IMR-90 (cell line): ENCODE data around the gene ODAD3. TPM values are rescaled to one million over a fixed set of nuclear protein-coding genes. Genes with fewer than 3 reads are reported as not detected.

ENCODE experiments used
- ATAC-seq: fragments of 200-7000 bp; cut with Tn5 transposase; 2 replicates; pipeline ENCODE4 v1.9.1; 2020; ENCODE audit warnings: low read depth, mild to moderate bottlenecking, moderate library complexity
- BruUV-seq: library from RNA; stranded (reverse); fragments of 400-500 nt; replicated peaks from 2 replicates; lab custom pipeline; 2021; lab: Mats Ljungman, UMichigan
- CTCF ChIA-PET: fragments of 300-600 bp; formaldehyde crosslinking; extraction: SDS; loops from one replicate; lab custom pipeline; 2021; ENCODE audit warnings: antibody characterized with exemption; lab: Yijun Ruan, JAX
- POLR2A ChIA-PET: fragments of 300-600 bp; sonication (Branson Sonifier 250); formaldehyde crosslinking; loops from one replicate; lab custom pipeline; 2022; ENCODE audit warnings: antibody characterized with exemption; ENCODE audit not compliant: unreplicated experiment; lab: Charles Lee
- DNase-seq: peaks from one replicate; pipeline ENCODE4 v3.0.0; 2013
- H2AFZ ChIP-seq: replicated peaks from 2 replicates; pipeline ENCODE3; 2013; ENCODE audit warnings: low read length, mild to moderate bottlenecking; ENCODE audit not compliant: poor library complexity
- H2AK5ac ChIP-seq: 2 replicates; pipeline ENCODE4 v1.6.1; 2013; ENCODE audit warnings: low read depth, low read length, inconsistent platforms
- H2AK9ac ChIP-seq: replicated peaks from 2 replicates; pipeline ENCODE3; 2013; ENCODE audit warnings: mild to moderate bottlenecking, low read depth, low read length, moderate library complexity; ENCODE audit not compliant: poor library complexity
- H2BK120ac ChIP-seq: 2 replicates; pipeline ENCODE4 v1.6.1; 2013; ENCODE audit warnings: low read depth, low read length, inconsistent platforms
- H2BK15ac ChIP-seq: 3 replicates; pipeline ENCODE4 v1.6.1; 2013; ENCODE audit warnings: low read depth, low read length, inconsistent platforms
- H2BK20ac ChIP-seq: 2 replicates; pipeline ENCODE4 v1.6.1; 2013; ENCODE audit warnings: low read depth, mild to moderate bottlenecking, inconsistent platforms, low read length, moderate library complexity
- H2BK5ac ChIP-seq: 2 replicates; pipeline ENCODE4 v1.6.1; 2013; ENCODE audit warnings: mild to moderate bottlenecking, low read depth, low read length, inconsistent platforms; ENCODE audit not compliant: poor library complexity, severe bottlenecking
- H3K14ac ChIP-seq: replicated peaks from 2 replicates; pipeline ENCODE4 v1.6.1; 2013; ENCODE audit warnings: low read depth, low read length, inconsistent platforms
- H3K18ac ChIP-seq: 2 replicates; pipeline ENCODE4 v1.6.1; 2013; ENCODE audit warnings: low read depth, low read length, control low read depth
- H3K23ac ChIP-seq: 2 replicates; pipeline ENCODE4 v1.6.1; 2013; ENCODE audit warnings: low read depth, low read length, inconsistent platforms
- H3K27ac ChIP-seq: 2 replicates; pipeline ENCODE4 v1.5.1; 2013; ENCODE audit warnings: mild to moderate bottlenecking, control low read depth, low read length; ENCODE audit not compliant: insufficient read depth
- H3K27me3 ChIP-seq: 2 replicates; pipeline ENCODE4 v1.6.1; 2013; ENCODE audit warnings: low read length; ENCODE audit not compliant: control insufficient read depth, insufficient read depth
- H3K36me3 ChIP-seq: 2 replicates; pipeline ENCODE4 v1.6.1; 2013; ENCODE audit warnings: low read length, mixed read lengths; ENCODE audit not compliant: control insufficient read depth, insufficient read depth
- H3K4ac ChIP-seq: 2 replicates; pipeline ENCODE4 v1.6.1; 2013; ENCODE audit warnings: low read depth, low read length, inconsistent platforms
- H3K4me1 ChIP-seq: 2 replicates; pipeline ENCODE4 v1.6.1; 2013; ENCODE audit warnings: low read length, mixed read lengths; ENCODE audit not compliant: control insufficient read depth, insufficient read depth
- H3K4me2 ChIP-seq: 2 replicates; pipeline ENCODE4 v1.6.1; 2013; ENCODE audit warnings: low read depth, mild to moderate bottlenecking, control low read depth, low read length, moderate library complexity
- H3K4me3 ChIP-seq: 2 replicates; pipeline ENCODE4 v1.5.1; 2013; ENCODE audit warnings: low read depth, mild to moderate bottlenecking, control low read depth, low read length, moderate library complexity; ENCODE audit not compliant: insufficient read depth
- H3K56ac ChIP-seq: 2 replicates; pipeline ENCODE4 v1.6.1; 2013; ENCODE audit warnings: low read length, inconsistent platforms; ENCODE audit not compliant: insufficient read depth; ENCODE audit errors: extremely low read depth
- H3K79me1 ChIP-seq, 2 experiments: 2 replicates each; pipeline ENCODE4 v1.6.1; 2013; ENCODE audit warnings: low read length in 2 of 2, inconsistent platforms in 1 of 2, low read depth in 1 of 2
- H3K9ac ChIP-seq: 2 replicates; pipeline ENCODE4 v1.6.1; 2013; ENCODE audit warnings: low read depth, low read length, control low read depth
- H3K9me1 ChIP-seq: 2 replicates; pipeline ENCODE4 v1.6.1; 2013; ENCODE audit warnings: low read length, inconsistent platforms; ENCODE audit not compliant: insufficient read depth
- H3K9me3 ChIP-seq: 2 replicates; pipeline ENCODE4 v1.6.1; 2013; ENCODE audit warnings: low read length; ENCODE audit not compliant: control insufficient read depth, insufficient read depth
- H4K20me1 ChIP-seq: 2 replicates; pipeline ENCODE4 v1.6.1; 2013; ENCODE audit warnings: low read length, inconsistent platforms; ENCODE audit not compliant: insufficient read depth
- H4K5ac ChIP-seq: 2 replicates; pipeline ENCODE4 v1.6.1; 2013; ENCODE audit warnings: mild to moderate bottlenecking, low read depth, low read length, control low read depth
- H4K8ac ChIP-seq, 2 experiments: 2 replicates each; pipeline ENCODE4 v1.6.1; 2013; ENCODE audit warnings: low read depth in 2 of 2, low read length in 2 of 2, control low read depth in 1 of 2, inconsistent platforms in 1 of 2
- H4K91ac ChIP-seq: 2 replicates; pipeline ENCODE4 v1.6.1; 2013; ENCODE audit warnings: low read depth, low read length, inconsistent platforms; ENCODE audit not compliant: insufficient read depth
- BHLHE40 ChIP-seq: fragments of 150-350 bp; IDR thresholded peaks from 2 replicates; pipeline ENCODE4 v1.6.1; 2016; ENCODE audit warnings: mild to moderate bottlenecking, low read depth, low read length
- CEBPB ChIP-seq: IDR thresholded peaks from 2 replicates; pipeline ENCODE4 v1.6.1; 2012; ENCODE audit warnings: low read depth, low read length, improper control_type of control experiment
- CHD1 ChIP-seq: IDR thresholded peaks from 2 replicates; pipeline ENCODE4 v1.6.1; 2012; ENCODE audit warnings: low read depth, low read length, improper control_type of control experiment
- FOS ChIP-seq: fragments of 150-350 bp; IDR thresholded peaks from 2 replicates; pipeline ENCODE4 v1.6.1; 2016; ENCODE audit warnings: low read depth, low read length
- MAFK ChIP-seq: IDR thresholded peaks from 2 replicates; pipeline ENCODE4 v1.6.1; 2012; ENCODE audit warnings: low read depth, low read length, improper control_type of control experiment
- MAZ ChIP-seq: IDR thresholded peaks from 2 replicates; pipeline ENCODE4 v1.6.1; 2012; ENCODE audit warnings: low read depth, mild to moderate bottlenecking, low read length, improper control_type of control experiment, moderate library complexity, borderline replicate concordance
- MXI1 ChIP-seq: IDR thresholded peaks from 2 replicates; pipeline ENCODE4 v1.6.1; 2012; ENCODE audit warnings: low read depth, mild to moderate bottlenecking, low read length, moderate library complexity, borderline replicate concordance
- NFE2L2 ChIP-seq: fragments of 150-350 bp; IDR thresholded peaks from 2 replicates; pipeline ENCODE4 v1.6.1; 2016; ENCODE audit warnings: low read depth, mild to moderate bottlenecking, low read length
- POLR2A ChIP-seq: IDR thresholded peaks from 2 replicates; pipeline ENCODE4 v1.6.1; 2012; ENCODE audit warnings: mild to moderate bottlenecking, low read depth, low read length
- RCOR1 ChIP-seq: IDR thresholded peaks from 2 replicates; pipeline ENCODE4 v1.6.1; 2012; ENCODE audit warnings: mild to moderate bottlenecking, low read length, improper control_type of control experiment; ENCODE audit not compliant: insufficient replicate concordance
- RFX5 ChIP-seq: IDR thresholded peaks from 2 replicates; pipeline ENCODE4 v1.8.0; 2012; ENCODE audit warnings: low read depth, mild to moderate bottlenecking, low read length, moderate library complexity
- SMC3 ChIP-seq: fragments of 150-350 bp; IDR thresholded peaks from 2 replicates; pipeline ENCODE4 v1.6.1; 2016; ENCODE audit warnings: low read depth, mild to moderate bottlenecking, antibody characterized with exemption, low read length, moderate library complexity
- WGBS, 2 experiments: methylation state at CpG; one replicate each; pipeline versions ENCODE4 v1.1.5 to v1.1.7; 2013; ENCODE audit warnings: missing lambda C conversion rate in 2 of 2; ENCODE audit not compliant: insufficient read length in 1 of 2; ENCODE audit errors: extremely low coverage in 2 of 2; 5-methylcytosine and 5-hydroxymethylcytosine counted together
- dilution Hi-C: fragments of 300-500 bp; cut with HindIII; formaldehyde crosslinking; loops from one replicate; pipeline ENCODE4 v1.14.3; 2018; ENCODE audit warnings: low sequenced_read_pairs; ENCODE audit not compliant: unreplicated experiment
- in situ Hi-C: fragments of 300-500 bp; cut with MboI; formaldehyde crosslinking; loops from 3 replicates; pipeline ENCODE4 v1.14.3; 2019; ENCODE audit warnings: low sequenced_read_pairs, inconsistent platforms, mixed read lengths
- intact Hi-C: fragments of 100-400 bp; cut with micrococcal nuclease; formaldehyde crosslinking; loops from 2 replicates; pipeline ENCODE4 v1.10.0; 2022
- polyA plus RNA-seq, 3 experiments: library from polyadenylated mRNA; depleted of rRNA; stranded (reverse); fragments of >200 nt; gene quantifications; 2 replicates each; pipeline ENCODE4 v1.2.3, GENCODE V29; 2012; ENCODE audit warnings: low replicate concordance in 1 of 3
- total RNA-seq: library from RNA; depleted of rRNA; stranded (reverse); fragments of >200 nt; gene quantifications from 2 replicates; pipeline ENCODE4 v1.2.3, GENCODE V29; 2012
- TF ChIP-seq, protein P1 (sequence below): fragments of 150-350 bp; IDR thresholded peaks from 2 replicates; pipeline ENCODE4 v1.6.1; 2017; ENCODE audit warnings: mild to moderate bottlenecking, antibody characterized with exemption, low read length, low read depth
- TF ChIP-seq, protein P2 (sequence below): fragments of 150-350 bp; IDR thresholded peaks from 2 replicates; pipeline ENCODE4 v1.6.1; 2016; ENCODE audit warnings: low read depth, mild to moderate bottlenecking, low read length, moderate library complexity, borderline replicate concordance
- TF ChIP-seq, protein P3 (sequence below): conservative IDR thresholded peaks from 2 replicates; pipeline ENCODE4 v1.5.1; 2012; ENCODE audit warnings: mild to moderate bottlenecking, low read depth, low read length, improper control_type of control experiment

The ODAD3 gene
- total and polyA plus RNA-seq, 2 of the 4 experiments (the other 2 are of a cell fraction) = under 0.01 to 0.44 TPM

DNA sequence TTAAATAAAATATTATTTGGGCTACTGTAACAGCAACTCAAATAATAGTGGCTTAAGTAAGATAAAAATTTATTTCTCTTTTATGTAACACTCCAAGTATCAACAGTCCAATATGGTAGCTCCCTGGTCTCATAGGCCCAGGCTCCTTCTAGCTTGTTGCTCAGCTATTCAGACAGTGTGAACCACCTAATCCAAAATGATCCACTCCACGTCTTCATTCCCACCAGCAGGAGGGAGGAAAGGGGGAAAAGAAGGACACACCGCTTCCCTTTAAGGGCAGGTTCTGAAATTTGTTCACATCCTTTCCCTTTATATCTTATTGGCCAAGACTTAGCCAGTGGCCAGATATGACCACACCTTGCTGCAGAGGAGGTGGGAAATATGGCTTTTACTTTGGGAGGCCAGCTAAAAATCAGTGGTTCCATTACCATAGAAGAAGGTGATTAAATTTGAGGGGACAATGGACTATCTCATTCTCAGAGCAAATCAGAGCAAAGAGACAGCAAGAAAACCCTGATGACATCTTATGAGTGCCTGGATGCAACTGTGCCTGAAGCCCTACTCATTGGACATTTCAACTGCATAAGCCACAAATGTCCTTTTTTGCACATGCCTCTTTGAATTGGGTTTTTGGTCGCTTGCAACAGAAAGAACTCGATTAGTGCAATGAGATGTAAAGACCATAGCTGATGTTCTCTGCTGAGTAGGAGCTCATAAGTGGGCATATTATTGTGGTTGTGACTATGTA lies 43.8 kb downstream of the ODAD3 start:
- H2AK9ac ChIP-seq = no peak overlapping the region
- intact Hi-C loops (no loop called here), in situ Hi-C loops (no loop called here), dilution Hi-C loops (no loop called here)
- no peaks in the 10 kb centered on the region for H3K27me3 ChIP-seq
- no peaks in the 10 kb centered on the region for H3K36me3 ChIP-seq
- H3K9me3 ChIP-seq = peaks cover 8% of the 10 kb centered on the region
- no peaks in the 10 kb centered on the region for H3K79me1 ChIP-seq
- no peak overlapping the region for H3K18ac ChIP-seq
- DNase-seq = no peak
- no peak overlapping the region for H2BK5ac ChIP-seq
- no peaks in the 10 kb centered on the region for H4K20me1 ChIP-seq
- H3K56ac ChIP-seq = no peak overlapping the region
- H2BK120ac ChIP-seq = no peak overlapping the region
- no peak overlapping the region for H3K23ac ChIP-seq
- H2AK5ac ChIP-seq = no peak overlapping the region
- H3K27ac ChIP-seq = no peak overlapping the region
- CTCF ChIA-PET = interaction anchor here (0.6 to 1.0 kb wide), 3 partner anchors 8 to 14 kb away, joined by 3 to 4 read pairs (median 3); no protein-coding TSS in a partner anchor
- no peak overlapping the region for H2BK20ac ChIP-seq
- ATAC-seq = no peak
- WGBS, 2 experiments = no CpG with 5 or more reads among the region's 4 CpGs
- no TSS peak for BruUV-seq
- H3K9me1 ChIP-seq = peaks cover 3% of the 10 kb centered on the region; the same call in 1 of the 2 replicates
- no peak overlapping the region for H3K4me3 ChIP-seq
- H4K8ac ChIP-seq = no peak overlapping the region
- H4K5ac ChIP-seq = no peak overlapping the region
- H3K14ac ChIP-seq = no peak overlapping the region
- no peak overlapping the region for H4K91ac ChIP-seq
- H3K4ac ChIP-seq = no peak overlapping the region
- no peak overlapping the region for H3K9ac ChIP-seq
- H2BK15ac ChIP-seq = no peak overlapping the region
- no peak overlapping the region for H2AFZ ChIP-seq
- POLR2A ChIA-PET = interaction anchor here (0.9 kb wide), 1 partner anchor 10 kb away, joined by 3 read pairs; no protein-coding TSS in a partner anchor
- H3K4me1 ChIP-seq = no peaks in the 10 kb centered on the region
- H3K4me2 ChIP-seq = no peak overlapping the region
- TF ChIP-seq MXI1 (no peak), CHD1 (no peak), RFX5 (no peak), FOS (no peak), MAZ (no peak), POLR2A (no peak), SMC3 (no peak), BHLHE40 (no peak), RCOR1 (no peak), MAFK (no peak), NFE2L2 (no peak), CEBPB (no peak)
- TF ChIP-seq, protein P1, sequence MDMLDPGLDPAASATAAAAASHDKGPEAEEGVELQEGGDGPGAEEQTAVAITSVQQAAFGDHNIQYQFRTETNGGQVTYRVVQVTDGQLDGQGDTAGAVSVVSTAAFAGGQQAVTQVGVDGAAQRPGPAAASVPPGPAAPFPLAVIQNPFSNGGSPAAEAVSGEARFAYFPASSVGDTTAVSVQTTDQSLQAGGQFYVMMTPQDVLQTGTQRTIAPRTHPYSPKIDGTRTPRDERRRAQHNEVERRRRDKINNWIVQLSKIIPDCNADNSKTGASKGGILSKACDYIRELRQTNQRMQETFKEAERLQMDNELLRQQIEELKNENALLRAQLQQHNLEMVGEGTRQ = no peak
- TF ChIP-seq, protein P2, sequence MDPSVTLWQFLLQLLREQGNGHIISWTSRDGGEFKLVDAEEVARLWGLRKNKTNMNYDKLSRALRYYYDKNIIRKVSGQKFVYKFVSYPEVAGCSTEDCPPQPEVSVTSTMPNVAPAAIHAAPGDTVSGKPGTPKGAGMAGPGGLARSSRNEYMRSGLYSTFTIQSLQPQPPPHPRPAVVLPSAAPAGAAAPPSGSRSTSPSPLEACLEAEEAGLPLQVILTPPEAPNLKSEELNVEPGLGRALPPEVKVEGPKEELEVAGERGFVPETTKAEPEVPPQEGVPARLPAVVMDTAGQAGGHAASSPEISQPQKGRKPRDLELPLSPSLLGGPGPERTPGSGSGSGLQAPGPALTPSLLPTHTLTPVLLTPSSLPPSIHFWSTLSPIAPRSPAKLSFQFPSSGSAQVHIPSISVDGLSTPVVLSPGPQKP = no peak
- TF ChIP-seq, protein P3, sequence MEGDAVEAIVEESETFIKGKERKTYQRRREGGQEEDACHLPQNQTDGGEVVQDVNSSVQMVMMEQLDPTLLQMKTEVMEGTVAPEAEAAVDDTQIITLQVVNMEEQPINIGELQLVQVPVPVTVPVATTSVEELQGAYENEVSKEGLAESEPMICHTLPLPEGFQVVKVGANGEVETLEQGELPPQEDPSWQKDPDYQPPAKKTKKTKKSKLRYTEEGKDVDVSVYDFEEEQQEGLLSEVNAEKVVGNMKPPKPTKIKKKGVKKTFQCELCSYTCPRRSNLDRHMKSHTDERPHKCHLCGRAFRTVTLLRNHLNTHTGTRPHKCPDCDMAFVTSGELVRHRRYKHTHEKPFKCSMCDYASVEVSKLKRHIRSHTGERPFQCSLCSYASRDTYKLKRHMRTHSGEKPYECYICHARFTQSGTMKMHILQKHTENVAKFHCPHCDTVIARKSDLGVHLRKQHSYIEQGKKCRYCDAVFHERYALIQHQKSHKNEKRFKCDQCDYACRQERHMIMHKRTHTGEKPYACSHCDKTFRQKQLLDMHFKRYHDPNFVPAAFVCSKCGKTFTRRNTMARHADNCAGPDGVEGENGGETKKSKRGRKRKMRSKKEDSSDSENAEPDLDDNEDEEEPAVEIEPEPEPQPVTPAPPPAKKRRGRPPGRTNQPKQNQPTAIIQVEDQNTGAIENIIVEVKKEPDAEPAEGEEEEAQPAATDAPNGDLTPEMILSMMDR = no peak
